HEK293 (cell line): ENCODE measurements around the gene COPA.
A peak's percentile ranks its signal among the peaks of the same experiment; 100 is the strongest.

Experiments used
- BCL11B ChIP-seq: fragments of 450-650 bp; formaldehyde crosslinking; IDR thresholded peaks from 2 replicates; pipeline ENCODE4 v1.5.1; 2016; ENCODE audit warnings: low read depth, missing biosample characterization, missing genetic modification characterization
- GLI2 ChIP-seq: fragments of 450-650 bp; formaldehyde crosslinking; IDR thresholded peaks from 2 replicates; pipeline ENCODE4; 2017; ENCODE audit warnings: missing biosample characterization, missing genetic modification characterization, low read depth, borderline replicate concordance
- HOXC10 ChIP-seq: sonication (generic); formaldehyde crosslinking; IDR thresholded peaks from 2 replicates; pipeline ENCODE4 v1.8.1; 2023; ENCODE audit warnings: mild to moderate bottlenecking, missing genetic modification reagents
- KLF16 ChIP-seq: fragments of 450-650 bp; formaldehyde crosslinking; IDR thresholded peaks from 2 replicates; pipeline ENCODE4 v1.5.1; 2017; ENCODE audit warnings: missing biosample characterization, missing genetic modification characterization
- KLF8 ChIP-seq: fragments of 450-650 bp; formaldehyde crosslinking; IDR thresholded peaks from 2 replicates; pipeline ENCODE4 v1.5.1; 2016; ENCODE audit warnings: missing biosample characterization, missing genetic modification characterization
- PRDM1 ChIP-seq: fragments of 450-650 bp; formaldehyde crosslinking; IDR thresholded peaks from 2 replicates; pipeline ENCODE4; 2016; ENCODE audit warnings: missing biosample characterization, missing genetic modification characterization
- REPIN1 ChIP-seq: fragments of 450-650 bp; formaldehyde crosslinking; IDR thresholded peaks from 2 replicates; pipeline ENCODE4 v1.5.1; 2017; ENCODE audit warnings: missing biosample characterization, missing genetic modification characterization, low read depth
- SCRT2 ChIP-seq: fragments of 450-650 bp; formaldehyde crosslinking; IDR thresholded peaks from 2 replicates; pipeline ENCODE4 v1.5.1; 2016; ENCODE audit warnings: missing biosample characterization, missing genetic modification characterization
- SP2 ChIP-seq: fragments of 450-650 bp; formaldehyde crosslinking; IDR thresholded peaks from 2 replicates; pipeline ENCODE4 v1.5.1; 2016; ENCODE audit warnings: missing biosample characterization, missing genetic modification characterization
- ZBTB7A ChIP-seq: fragments of 450-650 bp; formaldehyde crosslinking; IDR thresholded peaks from 2 replicates; pipeline ENCODE4 v1.5.1; 2016; ENCODE audit warnings: low read depth, missing biosample characterization, missing genetic modification characterization
- ZBTB8A ChIP-seq: fragments of 450-650 bp; formaldehyde crosslinking; IDR thresholded peaks from 2 replicates; pipeline ENCODE4 v1.5.1; 2016; ENCODE audit warnings: missing biosample characterization, missing genetic modification characterization
- ZFP69B ChIP-seq: fragments of 450-650 bp; formaldehyde crosslinking; IDR thresholded peaks from 2 replicates; pipeline ENCODE4 v1.5.1; 2016; ENCODE audit warnings: missing biosample characterization, missing genetic modification characterization
- ZNF138 ChIP-seq: fragments of 450-650 bp; formaldehyde crosslinking; IDR thresholded peaks from 2 replicates; pipeline ENCODE4 v1.5.1; 2016; ENCODE audit warnings: missing biosample characterization, missing genetic modification characterization, borderline replicate concordance
- ZNF19 ChIP-seq: fragments of 450-650 bp; formaldehyde crosslinking; IDR thresholded peaks from 2 replicates; pipeline ENCODE4; 2016; ENCODE audit warnings: missing biosample characterization, missing genetic modification characterization, low read depth
- ZNF2 ChIP-seq: fragments of 450-650 bp; formaldehyde crosslinking; IDR thresholded peaks from 2 replicates; pipeline ENCODE4 v1.5.1; 2016; ENCODE audit warnings: missing biosample characterization, missing genetic modification characterization
- ZNF239 ChIP-seq: fragments of 450-650 bp; formaldehyde crosslinking; IDR thresholded peaks from 2 replicates; pipeline ENCODE4 v1.5.1; 2016; ENCODE audit warnings: missing biosample characterization, missing genetic modification characterization
- ZNF24 ChIP-seq: fragments of 450-650 bp; formaldehyde crosslinking; IDR thresholded peaks from 2 replicates; pipeline ENCODE4 v1.5.1; 2016; ENCODE audit warnings: missing biosample characterization, missing genetic modification characterization
- ZNF26 ChIP-seq: fragments of 450-650 bp; formaldehyde crosslinking; IDR thresholded peaks from 2 replicates; pipeline ENCODE4 v1.5.1; 2016; ENCODE audit warnings: missing biosample characterization, missing genetic modification characterization
- ZNF404 ChIP-seq: fragments of 450-650 bp; formaldehyde crosslinking; IDR thresholded peaks from 2 replicates; pipeline ENCODE4 v1.5.1; 2017; ENCODE audit warnings: missing biosample characterization, missing genetic modification characterization
- ZNF48 ChIP-seq: fragments of 450-650 bp; formaldehyde crosslinking; IDR thresholded peaks from 2 replicates; pipeline ENCODE4 v1.5.1; 2016; ENCODE audit warnings: missing biosample characterization, missing genetic modification characterization
- ZNF521 ChIP-seq: fragments of 450-650 bp; formaldehyde crosslinking; IDR thresholded peaks from 2 replicates; pipeline ENCODE4 v1.5.1; 2017; ENCODE audit warnings: missing biosample characterization, mild to moderate bottlenecking, missing genetic modification characterization
- ZNF548 ChIP-seq: fragments of 450-650 bp; formaldehyde crosslinking; IDR thresholded peaks from 2 replicates; pipeline ENCODE4 v1.5.1; 2016; ENCODE audit warnings: missing biosample characterization, missing genetic modification characterization
- ZNF571 ChIP-seq: fragments of 450-650 bp; formaldehyde crosslinking; IDR thresholded peaks from 2 replicates; pipeline ENCODE4 v1.5.0; 2017; ENCODE audit warnings: missing biosample characterization, missing genetic modification characterization
- ZNF600 ChIP-seq: fragments of 450-650 bp; formaldehyde crosslinking; IDR thresholded peaks from 2 replicates; pipeline ENCODE4 v1.5.1; 2016; ENCODE audit warnings: missing biosample characterization, missing genetic modification characterization
- ZNF645 ChIP-seq: fragments of 450-650 bp; formaldehyde crosslinking; IDR thresholded peaks from 2 replicates; pipeline ENCODE4; 2016; ENCODE audit warnings: missing biosample characterization, missing genetic modification characterization
- ZNF670 ChIP-seq: fragments of 450-650 bp; formaldehyde crosslinking; IDR thresholded peaks from 2 replicates; pipeline ENCODE4 v1.5.1; 2016; ENCODE audit warnings: missing biosample characterization, missing genetic modification characterization, low read depth
- ZNF707 ChIP-seq: fragments of 450-650 bp; formaldehyde crosslinking; IDR thresholded peaks from 2 replicates; pipeline ENCODE4 v1.5.1; 2016; ENCODE audit warnings: missing biosample characterization, missing genetic modification characterization
- ZNF747 ChIP-seq: fragments of 450-650 bp; formaldehyde crosslinking; IDR thresholded peaks from 2 replicates; pipeline ENCODE4 v1.5.1; 2016; ENCODE audit warnings: missing biosample characterization, missing genetic modification characterization
- ZNF792 ChIP-seq: fragments of 450-650 bp; formaldehyde crosslinking; IDR thresholded peaks from 2 replicates; pipeline ENCODE4 v1.5.1; 2016; ENCODE audit warnings: missing biosample characterization, missing genetic modification characterization
- ZNF830 ChIP-seq: fragments of 450-650 bp; IDR thresholded peaks from 2 replicates; pipeline ENCODE4 v1.5.0; 2018; ENCODE audit warnings: missing biosample characterization, missing genetic modification characterization, low read depth, mild to moderate bottlenecking, moderate library complexity
- TF ChIP-seq, protein P1 (sequence below): fragments of 450-650 bp; formaldehyde crosslinking; IDR thresholded peaks from 2 replicates; pipeline ENCODE4 v1.5.1; 2017; ENCODE audit warnings: missing biosample characterization, missing genetic modification characterization
- TF ChIP-seq, protein P2 (sequence below): fragments of 450-650 bp; formaldehyde crosslinking; conservative IDR thresholded peaks from 2 replicates; pipeline ENCODE4 v1.5.1; 2016; ENCODE audit warnings: low read depth, missing biosample characterization, missing genetic modification characterization
- TF ChIP-seq, protein P3 (sequence below): fragments of 450-650 bp; formaldehyde crosslinking; IDR thresholded peaks from 2 replicates; pipeline ENCODE4 v1.5.1; 2016; ENCODE audit warnings: missing biosample characterization, missing genetic modification characterization

COPA gene

GRCh38 chr1:160342953-160343869 lies at the start of gene COPA, which contains the start of gene NCSTN (continued):
- peak; percentile 40; the same call in 1 of the 2 replicates for TF ChIP-seq ZNF24 (tag by site-specific recombination)
- TF ChIP-seq, protein P1, sequence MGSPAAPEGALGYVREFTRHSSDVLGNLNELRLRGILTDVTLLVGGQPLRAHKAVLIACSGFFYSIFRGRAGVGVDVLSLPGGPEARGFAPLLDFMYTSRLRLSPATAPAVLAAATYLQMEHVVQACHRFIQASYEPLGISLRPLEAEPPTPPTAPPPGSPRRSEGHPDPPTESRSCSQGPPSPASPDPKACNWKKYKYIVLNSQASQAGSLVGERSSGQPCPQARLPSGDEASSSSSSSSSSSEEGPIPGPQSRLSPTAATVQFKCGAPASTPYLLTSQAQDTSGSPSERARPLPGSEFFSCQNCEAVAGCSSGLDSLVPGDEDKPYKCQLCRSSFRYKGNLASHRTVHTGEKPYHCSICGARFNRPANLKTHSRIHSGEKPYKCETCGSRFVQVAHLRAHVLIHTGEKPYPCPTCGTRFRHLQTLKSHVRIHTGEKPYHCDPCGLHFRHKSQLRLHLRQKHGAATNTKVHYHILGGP, result no peak
- no peak for TF ChIP-seq ZNF571 (tag by site-specific recombination)
- TF ChIP-seq PRDM1 (tag by site-specific recombination), result peak; percentile 90
- TF ChIP-seq ZNF239, result no peak
- TF ChIP-seq ZBTB8A (tag by site-specific recombination), result peak; percentile 42
- TF ChIP-seq SP2, result peak; percentile 71
- no peak for TF ChIP-seq ZNF48 (tag by site-specific recombination)
- TF ChIP-seq ZNF2, result peak; percentile 62; the same call in 1 of the 2 replicates
- TF ChIP-seq HOXC10, result no peak
- TF ChIP-seq ZNF747 (tag by site-specific recombination), result no peak
- peak; percentile 97 for TF ChIP-seq ZFP69B (tag by site-specific recombination)
- TF ChIP-seq, protein P2, sequence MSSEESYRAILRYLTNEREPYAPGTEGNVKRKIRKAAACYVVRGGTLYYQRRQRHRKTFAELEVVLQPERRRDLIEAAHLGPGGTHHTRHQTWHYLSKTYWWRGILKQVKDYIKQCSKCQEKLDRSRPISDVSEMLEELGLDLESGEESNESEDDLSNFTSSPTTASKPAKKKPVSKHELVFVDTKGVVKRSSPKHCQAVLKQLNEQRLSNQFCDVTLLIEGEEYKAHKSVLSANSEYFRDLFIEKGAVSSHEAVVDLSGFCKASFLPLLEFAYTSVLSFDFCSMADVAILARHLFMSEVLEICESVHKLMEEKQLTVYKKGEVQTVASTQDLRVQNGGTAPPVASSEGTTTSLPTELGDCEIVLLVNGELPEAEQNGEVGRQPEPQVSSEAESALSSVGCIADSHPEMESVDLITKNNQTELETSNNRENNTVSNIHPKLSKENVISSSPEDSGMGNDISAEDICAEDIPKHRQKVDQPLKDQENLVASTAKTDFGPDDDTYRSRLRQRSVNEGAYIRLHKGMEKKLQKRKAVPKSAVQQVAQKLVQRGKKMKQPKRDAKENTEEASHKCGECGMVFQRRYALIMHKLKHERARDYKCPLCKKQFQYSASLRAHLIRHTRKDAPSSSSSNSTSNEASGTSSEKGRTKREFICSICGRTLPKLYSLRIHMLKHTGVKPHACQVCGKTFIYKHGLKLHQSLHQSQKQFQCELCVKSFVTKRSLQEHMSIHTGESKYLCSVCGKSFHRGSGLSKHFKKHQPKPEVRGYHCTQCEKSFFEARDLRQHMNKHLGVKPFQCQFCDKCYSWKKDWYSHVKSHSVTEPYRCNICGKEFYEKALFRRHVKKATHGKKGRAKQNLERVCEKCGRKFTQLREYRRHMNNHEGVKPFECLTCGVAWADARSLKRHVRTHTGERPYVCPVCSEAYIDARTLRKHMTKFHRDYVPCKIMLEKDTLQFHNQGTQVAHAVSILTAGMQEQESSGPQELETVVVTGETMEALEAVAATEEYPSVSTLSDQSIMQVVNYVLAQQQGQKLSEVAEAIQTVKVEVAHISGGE, result peak; percentile 99
- TF ChIP-seq ZNF830, result no peak
- no peak for TF ChIP-seq ZNF707 (tag by site-specific recombination)
- TF ChIP-seq REPIN1 (tag by site-specific recombination), result peak; percentile 84; the same call in 1 of the 2 replicates
- no peak for TF ChIP-seq ZNF792
- peak; percentile 43; the same call in 1 of the 2 replicates for TF ChIP-seq ZNF600 (tag by site-specific recombination)
- TF ChIP-seq ZNF26, result no peak
- TF ChIP-seq ZBTB7A (tag by site-specific recombination), result peak; percentile 69
- no peak for TF ChIP-seq ZNF645 (tag by site-specific recombination)
- TF ChIP-seq ZNF521 (tag by site-specific recombination), result no peak
- TF ChIP-seq, protein P3, sequence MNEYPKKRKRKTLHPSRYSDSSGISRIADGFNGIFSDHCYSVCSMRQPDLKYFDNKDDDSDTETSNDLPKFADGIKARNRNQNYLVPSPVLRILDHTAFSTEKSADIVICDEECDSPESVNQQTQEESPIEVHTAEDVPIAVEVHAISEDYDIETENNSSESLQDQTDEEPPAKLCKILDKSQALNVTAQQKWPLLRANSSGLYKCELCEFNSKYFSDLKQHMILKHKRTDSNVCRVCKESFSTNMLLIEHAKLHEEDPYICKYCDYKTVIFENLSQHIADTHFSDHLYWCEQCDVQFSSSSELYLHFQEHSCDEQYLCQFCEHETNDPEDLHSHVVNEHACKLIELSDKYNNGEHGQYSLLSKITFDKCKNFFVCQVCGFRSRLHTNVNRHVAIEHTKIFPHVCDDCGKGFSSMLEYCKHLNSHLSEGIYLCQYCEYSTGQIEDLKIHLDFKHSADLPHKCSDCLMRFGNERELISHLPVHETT (tag by site-specific recombination), result peak; percentile 59; the same call in 1 of the 2 replicates
- TF ChIP-seq ZNF138 (tag by site-specific recombination), result no peak
- no peak for TF ChIP-seq BCL11B
- no peak for TF ChIP-seq ZNF404 (tag by site-specific recombination)
- TF ChIP-seq KLF16 (tag by site-specific recombination), result peak; percentile 89
- no peak for TF ChIP-seq GLI2 (tag by site-specific recombination)
- TF ChIP-seq ZNF548 (tag by site-specific recombination), result no peak
- no peak for TF ChIP-seq ZNF670
- peak; percentile 49; the same call in 1 of the 2 replicates for TF ChIP-seq KLF8 (tag by site-specific recombination)
- no peak for TF ChIP-seq ZNF19 (tag by site-specific recombination)
- peak; percentile 78 for TF ChIP-seq SCRT2
